ENCODE measurements around the gene SPSB1. TPM values are rescaled to one million over a fixed set of nuclear protein-coding genes. Genes with fewer than 3 reads are reported as not detected.

The SPSB1 gene
- total and polyA plus RNA-seq, 2 experiments from 2014 or later: 2.4 to 6.8 TPM

GRCh38 chr1:9303916-9304315 lies 11.2 kb downstream of the SPSB1 start (continued):
- TF ChIP-seq CTCF (conservative IDR thresholded peaks at IDR 0.05; ENCODE audit: low read depth in 2 of 2): no peak
- TF ChIP-seq EZH2phosphoT487 (IDR thresholded peaks at IDR 0.05; ENCODE audit: unreplicated experiment): no peak
- TF ChIP-seq ZNF114 (CRISPR knock-in tag; IDR thresholded peaks at IDR 0.05): no peak
- no peak for TF ChIP-seq CREB1 (CRISPR knock-in tag; IDR thresholded peaks at IDR 0.05; ENCODE audit: low read depth)

GRCh38 chr1:9305216-9305615 lies 12.5 kb downstream of the SPSB1 start:
- Histone ChIP-seq H3K4me2 (no peak overlapping the region), H3K4me3 (no peak overlapping the region), H3K79me2 (replicated peaks; ENCODE audit: insufficient read depth) (no peaks in the 10 kb centered on the region), H3K36me3 (ENCODE audit: insufficient read depth) (no peaks in the 10 kb centered on the region), H3K27ac (ENCODE audit: low read depth) (no peak overlapping the region), H3K27me3 (ENCODE audit: insufficient read depth) (no peaks in the 10 kb centered on the region), H4K20me1 (replicated peaks; ENCODE audit: insufficient read depth) (no peaks in the 10 kb centered on the region; the same call in 1 of the 2 replicates), H3K9me2 (ENCODE audit: insufficient read depth) (no peaks in the 10 kb centered on the region), H3F3A (replicated peaks; ENCODE audit: low read depth) (no peaks in the 10 kb centered on the region), H3K4me1 (ENCODE audit: insufficient read depth) (no peaks in the 10 kb centered on the region), H2AFZ (no peak overlapping the region)
- DNase-seq (ENCODE audit: low spot score) (no peak), ATAC-seq (no peak)
- Mint-ChIP-seq H3K36me3 (ENCODE audit: low read depth) (no peaks in the 10 kb centered on the region), H3K27me3 (ENCODE audit: insufficient read depth, low read depth, poor library complexity) (peaks cover 9% of the 10 kb centered on the region), H3K9me3 (no peaks in the 10 kb centered on the region), H3K4me3 (no peak overlapping the region), H3K27ac (no peak overlapping the region), H3K4me1 (no peaks in the 10 kb centered on the region)
- TF ChIP-seq STAT1 (IDR thresholded peaks at IDR 0.05; ENCODE audit: unreplicated experiment) (no peak), ZNF114 (CRISPR knock-in tag; IDR thresholded peaks at IDR 0.05) (no peak), POLR2AphosphoS5 (IDR thresholded peaks at IDR 0.05; ENCODE audit: low read depth) (no peak), NANOG (IDR thresholded peaks at IDR 0.05; ENCODE audit: borderline replicate concordance) (no peak), EZH2phosphoT487 (IDR thresholded peaks at IDR 0.05; ENCODE audit: unreplicated experiment) (no peak), JUNB (IDR thresholded peaks at IDR 0.05; ENCODE audit: unreplicated experiment) (no peak), REST (IDR thresholded peaks at IDR 0.05; ENCODE audit: unreplicated experiment) (no peak), ZNF331 (CRISPR knock-in tag; IDR thresholded peaks at IDR 0.05; ENCODE audit: low read depth) (no peak), ETS1 (IDR thresholded peaks at IDR 0.05) (no peak), CTCF (conservative IDR thresholded peaks at IDR 0.05; ENCODE audit: low read depth in 2 of 2) (no peak), CREB1 (CRISPR knock-in tag; IDR thresholded peaks at IDR 0.05; ENCODE audit: low read depth) (no peak), EZH2 (IDR thresholded peaks at IDR 0.05; ENCODE audit: low read depth, unreplicated experiment) (no peak)

All from GM23338 (cell line).